Measurements from ENCODE around the gene MPP1. TPM values are rescaled to one million over a fixed set of nuclear protein-coding genes. Genes with fewer than 3 reads are reported as not detected.

Gene MPP1
- total RNA-seq, 4 donors from 2014 or later = 9.9 to 15.0 (median 13.3) TPM

DNA sequence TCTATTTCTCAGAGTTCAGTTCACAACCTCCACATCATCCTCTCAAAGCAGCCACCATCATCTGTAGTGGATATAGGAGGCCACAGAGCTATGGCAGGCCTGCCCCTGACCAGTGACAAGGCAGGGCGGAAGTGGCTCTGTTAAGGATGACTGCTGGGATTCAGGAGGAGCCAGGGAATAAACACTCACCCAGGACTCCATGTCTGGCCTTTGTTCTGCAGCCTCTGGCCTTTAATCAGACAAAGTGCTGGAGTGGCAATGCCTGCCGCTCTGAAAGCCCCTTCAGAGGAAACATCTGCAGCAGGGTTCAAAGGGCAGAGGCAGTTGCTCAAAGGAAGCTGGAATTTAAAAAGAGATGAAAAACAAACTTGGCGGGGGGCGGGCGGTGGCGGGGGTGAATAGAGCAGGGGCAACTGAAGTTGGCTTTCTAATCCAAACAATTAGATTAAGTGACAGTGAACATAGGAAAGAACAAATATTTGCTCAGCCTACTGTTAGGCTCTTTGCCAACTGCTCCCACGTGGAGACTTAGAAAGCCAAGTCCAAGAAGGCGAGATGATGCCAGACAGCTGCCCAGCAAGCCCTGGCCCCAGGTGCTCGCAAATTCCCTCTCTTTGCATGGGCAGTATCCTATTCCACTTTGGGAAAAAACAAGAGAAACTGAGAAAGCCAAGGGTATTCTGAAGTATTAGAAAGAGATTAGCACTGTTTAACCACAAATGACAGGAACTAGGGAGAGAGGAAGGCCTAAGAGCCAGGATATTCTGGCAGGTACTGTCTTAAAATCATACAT is 5.5 kb downstream of the MPP1 start:
- H3K36me3 ChIP-seq = no peaks in the 10 kb centered on the region
- DNase-seq (ENCODE audit: low spot score in 2 of 2) = no peak
- no peaks in the 10 kb centered on the region for H3K27me3 ChIP-seq
- no peak overlapping the region for H3K27ac ChIP-seq
- no peaks in the 10 kb centered on the region for H3K9me3 ChIP-seq
- 61% methylated on average over 9 of the region's 9 CpGs for WGBS
- no peak overlapping the region for H3K4me3 ChIP-seq
- H3K4me1 ChIP-seq = peaks cover 14% of the 10 kb centered on the region
- TF ChIP-seq, protein P1, sequence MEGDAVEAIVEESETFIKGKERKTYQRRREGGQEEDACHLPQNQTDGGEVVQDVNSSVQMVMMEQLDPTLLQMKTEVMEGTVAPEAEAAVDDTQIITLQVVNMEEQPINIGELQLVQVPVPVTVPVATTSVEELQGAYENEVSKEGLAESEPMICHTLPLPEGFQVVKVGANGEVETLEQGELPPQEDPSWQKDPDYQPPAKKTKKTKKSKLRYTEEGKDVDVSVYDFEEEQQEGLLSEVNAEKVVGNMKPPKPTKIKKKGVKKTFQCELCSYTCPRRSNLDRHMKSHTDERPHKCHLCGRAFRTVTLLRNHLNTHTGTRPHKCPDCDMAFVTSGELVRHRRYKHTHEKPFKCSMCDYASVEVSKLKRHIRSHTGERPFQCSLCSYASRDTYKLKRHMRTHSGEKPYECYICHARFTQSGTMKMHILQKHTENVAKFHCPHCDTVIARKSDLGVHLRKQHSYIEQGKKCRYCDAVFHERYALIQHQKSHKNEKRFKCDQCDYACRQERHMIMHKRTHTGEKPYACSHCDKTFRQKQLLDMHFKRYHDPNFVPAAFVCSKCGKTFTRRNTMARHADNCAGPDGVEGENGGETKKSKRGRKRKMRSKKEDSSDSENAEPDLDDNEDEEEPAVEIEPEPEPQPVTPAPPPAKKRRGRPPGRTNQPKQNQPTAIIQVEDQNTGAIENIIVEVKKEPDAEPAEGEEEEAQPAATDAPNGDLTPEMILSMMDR (IDR thresholded peaks at IDR 0.05) = no peak
- no peak for TF ChIP-seq POLR2A (IDR thresholded peaks at IDR 0.05)
- TF ChIP-seq POLR2AphosphoS5 (IDR thresholded peaks at IDR 0.05) = no peak
- no peak for TF ChIP-seq EP300 (IDR thresholded peaks at IDR 0.05)

DNA sequence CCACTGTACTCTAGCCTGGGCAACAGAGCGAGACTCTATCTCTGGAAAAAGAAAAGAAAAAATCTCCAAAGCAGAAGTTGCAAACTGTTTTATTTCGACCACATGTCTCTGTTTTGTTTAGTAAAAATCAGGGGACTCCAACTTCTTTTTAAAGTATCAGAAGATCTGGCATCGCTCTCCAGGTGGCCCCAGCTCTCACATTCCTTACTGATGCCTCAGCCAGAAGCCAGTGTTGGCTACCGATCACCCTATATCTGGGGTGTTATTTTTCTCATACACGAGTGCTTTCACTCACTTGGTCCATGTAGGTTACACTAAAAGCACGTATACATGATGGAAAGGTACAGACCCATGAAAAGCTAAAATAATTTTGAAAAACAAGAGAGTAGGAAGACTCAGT is 8.3 kb downstream of the MPP1 start:
- 74% methylated on average over 6 of the region's 6 CpGs for WGBS
- H3K9me3 ChIP-seq = no peaks in the 10 kb centered on the region
- H3K4me3 ChIP-seq = no peak overlapping the region
- no peak for TF ChIP-seq EP300 (IDR thresholded peaks at IDR 0.05)
- no peaks in the 10 kb centered on the region for H3K27me3 ChIP-seq
- peaks cover 7% of the 10 kb centered on the region for H3K4me1 ChIP-seq
- H3K27ac ChIP-seq = no peak overlapping the region
- no peak for DNase-seq (ENCODE audit: low spot score in 2 of 2)
- no peaks in the 10 kb centered on the region for H3K36me3 ChIP-seq

DNA sequence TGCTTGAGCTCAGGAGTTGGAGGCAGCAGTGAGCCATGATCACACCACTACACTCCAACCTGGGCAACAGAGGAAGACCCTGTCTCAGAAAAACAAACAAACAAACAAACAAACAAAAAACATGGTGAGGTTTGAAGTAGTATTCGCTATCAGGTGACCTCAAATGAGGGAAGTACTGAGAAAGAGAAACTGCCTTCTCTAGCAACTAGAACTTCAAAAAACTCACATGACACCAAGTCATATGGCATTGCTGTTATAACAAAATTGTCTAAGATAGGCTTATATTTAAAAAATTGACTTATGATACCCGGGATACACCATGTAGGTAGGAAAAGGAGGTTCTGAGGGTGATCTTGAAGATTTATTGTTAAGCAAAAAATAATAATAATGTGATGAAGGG is 10.3 kb downstream of the MPP1 start:
- Histone ChIP-seq H3K9me3 (no peaks in the 10 kb centered on the region), H3K27me3 (no peaks in the 10 kb centered on the region), H3K36me3 (no peaks in the 10 kb centered on the region), H3K4me3 (no peak overlapping the region), H3K27ac (no peak overlapping the region), H3K4me1 (peaks cover 6% of the 10 kb centered on the region)
- TF ChIP-seq POLR2A (IDR thresholded peaks at IDR 0.05) = no peak
- TF ChIP-seq, protein P1 (IDR thresholded peaks at IDR 0.05) = no peak
- no peak for DNase-seq (ENCODE audit: low spot score in 2 of 2)
- 79% methylated on average over 2 of the region's 2 CpGs for WGBS

DNA sequence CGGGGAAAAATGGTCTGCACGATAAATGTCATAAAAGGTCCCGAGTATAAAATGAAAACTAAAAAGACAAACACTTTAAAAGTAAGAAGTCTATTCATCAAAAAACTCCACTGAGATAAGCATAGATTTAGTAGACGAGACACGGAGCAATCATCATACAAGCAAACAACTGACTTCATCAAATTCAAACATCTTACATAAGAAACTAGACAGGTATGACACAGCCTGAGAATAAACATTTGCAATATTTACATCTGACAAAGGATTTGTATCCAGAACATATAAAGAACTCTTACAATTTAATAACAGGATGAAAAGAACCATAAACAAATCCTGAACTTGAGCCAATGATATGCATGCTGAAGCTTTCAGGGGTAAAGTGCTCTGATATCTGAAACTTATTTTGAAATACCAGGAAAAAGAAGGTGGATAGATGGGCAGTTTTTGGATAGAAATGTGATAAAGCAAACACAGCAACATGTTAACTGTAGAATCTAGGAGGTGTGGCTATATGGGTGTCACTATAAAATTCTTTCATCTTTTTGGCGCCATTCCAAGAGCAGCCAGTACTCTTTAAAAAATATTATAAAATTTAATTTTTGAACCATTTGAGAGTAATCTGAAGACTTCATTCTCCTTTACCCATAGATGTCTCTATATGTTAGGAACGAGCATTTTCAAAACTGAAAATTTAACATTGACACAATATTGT is 12.0 kb downstream of the MPP1 start:
- Histone ChIP-seq H3K36me3 (no peaks in the 10 kb centered on the region), H3K4me1 (no peaks in the 10 kb centered on the region), H3K4me3 (no peak overlapping the region), H3K9me3 (no peaks in the 10 kb centered on the region), H3K27me3 (no peaks in the 10 kb centered on the region), H3K27ac (no peak overlapping the region)
- TF ChIP-seq POLR2A (IDR thresholded peaks at IDR 0.05) = no peak
- TF ChIP-seq, protein P1 (IDR thresholded peaks at IDR 0.05) = no peak
- no peak for TF ChIP-seq EP300 (IDR thresholded peaks at IDR 0.05)
- no peak for TF ChIP-seq POLR2AphosphoS5 (IDR thresholded peaks at IDR 0.05)
- DNase-seq (ENCODE audit: low spot score in 2 of 2) = no peak
- 81% methylated on average over 7 of the region's 7 CpGs for WGBS

DNA sequence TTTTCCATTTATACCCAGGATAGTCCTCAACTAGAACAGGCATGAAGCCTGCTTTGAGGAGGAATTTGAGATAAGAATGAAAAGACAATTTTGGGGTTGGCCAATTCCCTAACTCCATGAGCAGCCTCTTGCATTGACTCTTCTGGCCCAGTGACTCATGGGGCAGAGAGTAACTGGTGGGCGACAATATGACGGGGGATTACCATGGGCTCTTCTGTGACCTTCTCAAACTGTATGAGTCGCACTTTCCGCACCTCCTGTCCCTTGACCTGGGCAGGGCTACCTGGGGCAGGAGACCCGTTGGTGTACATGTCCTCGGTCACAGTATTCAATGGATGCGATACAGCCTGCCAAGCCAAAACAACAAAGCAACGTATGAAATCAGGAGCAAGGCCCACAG is 13.3 kb downstream of the MPP1 start:
- Histone ChIP-seq H3K27ac (no peak overlapping the region), H3K27me3 (no peaks in the 10 kb centered on the region), H3K36me3 (no peaks in the 10 kb centered on the region), H3K9me3 (no peaks in the 10 kb centered on the region), H3K4me3 (no peak overlapping the region), H3K4me1 (no peaks in the 10 kb centered on the region)
- TF ChIP-seq, protein P1 (IDR thresholded peaks at IDR 0.05) = no peak
- TF ChIP-seq EP300 (IDR thresholded peaks at IDR 0.05) (no peak), POLR2A (IDR thresholded peaks at IDR 0.05) (no peak), POLR2AphosphoS5 (IDR thresholded peaks at IDR 0.05) (no peak)
- WGBS = 92% methylated on average over 8 of the region's 8 CpGs
- DNase-seq (ENCODE audit: low spot score in 2 of 2) = no peak

Data from suprapubic skin (tissue), 4 donors.